Stimulated activated memory B cell treated with anti-CD40 and anti-IgM and Interleukin-4, amounts not matched to agents 10 μg/mL and 1 μg/mL and 100 μg/mL, for 72 hours (primary cell): ENCODE data around the gene KCNJ10.

Experiments
- ATAC-seq: fragments of 150-1000 bp; cut with Tn5 transposase; 2 replicates; pipeline ENCODE4 v1.10.0; 2021
- H3K27ac Mint-ChIP-seq: one replicate; pipeline ENCODE4 v1.8.0; 2022; ENCODE audit warnings: mild to moderate bottlenecking, mixed read lengths
- H3K27me3 Mint-ChIP-seq: one replicate; pipeline ENCODE4 v1.8.0; 2022; ENCODE audit warnings: mixed read lengths
- H3K36me3 Mint-ChIP-seq: one replicate; pipeline ENCODE4 v1.8.0; 2022; ENCODE audit warnings: mixed read lengths
- H3K4me1 Mint-ChIP-seq: one replicate; pipeline ENCODE4 v1.8.0; 2022; ENCODE audit warnings: mixed read lengths
- H3K4me3 Mint-ChIP-seq: one replicate; pipeline ENCODE4 v1.8.0; 2022; ENCODE audit warnings: mild to moderate bottlenecking, moderate library complexity, mixed read lengths
- H3K9me3 Mint-ChIP-seq: one replicate; pipeline ENCODE4 v1.8.0; 2022; ENCODE audit warnings: mixed read lengths

The KCNJ10 gene

DNA sequence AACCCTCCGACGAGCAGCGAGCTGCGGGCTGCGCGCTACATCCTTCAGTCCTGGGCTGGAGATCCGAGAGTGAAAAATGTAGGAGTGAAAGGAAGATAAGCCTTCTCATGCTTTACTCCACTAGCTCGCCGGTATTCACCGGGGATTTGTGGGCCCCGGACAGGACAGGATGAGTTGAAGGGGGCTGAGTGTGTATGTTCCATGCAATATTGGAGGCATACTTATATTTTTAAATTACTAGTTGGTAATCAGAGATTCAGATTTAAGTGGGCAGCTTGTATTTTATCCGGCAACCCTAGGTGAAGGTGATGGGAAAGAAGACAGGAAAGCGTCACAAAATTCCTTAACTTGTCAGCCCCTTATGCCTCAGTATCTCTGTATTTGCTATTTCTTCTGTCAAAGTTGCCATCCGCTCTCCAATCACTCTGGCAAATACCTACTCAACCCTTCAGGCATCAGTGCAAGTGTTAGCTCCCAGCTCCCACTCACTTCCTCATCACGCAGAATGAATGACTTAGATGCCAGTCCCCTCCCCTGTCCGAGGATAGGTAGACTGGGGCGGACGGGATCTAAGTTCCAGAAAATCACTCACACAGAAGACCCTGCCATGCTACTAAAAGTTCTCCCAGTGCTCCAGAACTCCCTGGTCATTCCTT is 37.7 kb downstream of the KCNJ10 start:
- peaks cover 30% of the 10 kb centered on the region for H3K4me1 Mint-ChIP-seq
- peak; percentile 31 for ATAC-seq
- peak overlapping the region; percentile 94 for H3K4me3 Mint-ChIP-seq
- no peaks in the 10 kb centered on the region for H3K27me3 Mint-ChIP-seq
- peak overlapping the region; percentile 87 for H3K27ac Mint-ChIP-seq
- H3K36me3 Mint-ChIP-seq, result no peaks in the 10 kb centered on the region
- no peaks in the 10 kb centered on the region for H3K9me3 Mint-ChIP-seq

DNA sequence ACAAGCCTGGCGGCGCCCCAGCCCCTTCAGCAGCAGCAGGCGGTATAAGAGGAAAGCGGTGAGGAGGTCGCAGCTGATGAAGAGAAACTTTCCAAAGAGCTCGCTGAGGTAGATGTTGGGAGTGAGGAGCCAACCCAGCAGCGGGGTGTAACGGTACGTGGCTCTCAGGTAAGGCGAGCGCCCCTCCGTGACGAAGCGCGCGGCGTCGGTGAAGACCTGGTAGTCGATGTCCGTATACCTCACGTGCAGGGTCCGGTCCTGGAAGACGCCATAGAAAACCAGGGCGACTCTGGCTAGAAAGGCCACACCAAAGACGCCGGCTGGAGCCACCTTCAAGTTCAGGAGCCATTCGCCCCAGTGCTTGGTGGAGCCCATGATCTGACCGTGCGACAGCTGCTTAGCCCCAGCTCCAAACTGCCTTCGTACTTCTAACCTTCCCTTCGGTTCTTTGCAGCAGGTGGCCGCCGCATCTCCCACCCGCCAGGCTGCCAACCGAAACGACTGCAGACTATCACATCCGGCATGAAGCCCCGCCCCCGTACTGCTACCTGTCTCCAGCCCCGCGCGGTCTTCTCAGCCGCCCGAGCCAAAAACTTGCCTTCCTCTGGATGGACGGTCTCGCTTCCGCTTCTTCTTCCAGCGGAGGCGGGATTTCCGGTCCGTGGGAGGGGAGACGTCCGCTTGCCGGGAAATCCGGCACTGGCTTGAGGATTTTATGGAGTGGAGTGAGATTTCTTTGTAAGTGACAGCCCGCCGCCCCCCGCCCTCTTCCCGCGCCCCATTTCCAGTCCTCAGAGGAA is 38.4 kb downstream of the KCNJ10 start, which contains the start of gene PIGM:
Gene PIGM, minus strand, starts transcription at position 626 of the 800 bp plus-strand sequence. Its CDS starts 251 bp downstream, at position 375.
- H3K4me3 Mint-ChIP-seq, result peak within 1 kb of the TSS; percentile 94
- no peaks in the 10 kb centered on the region for H3K27me3 Mint-ChIP-seq
- H3K36me3 Mint-ChIP-seq, result no peaks in the 10 kb centered on the region
- H3K9me3 Mint-ChIP-seq, result no peaks in the 10 kb centered on the region
- peak; percentile 98 for ATAC-seq
- peak within 1 kb of the TSS; percentile 87 for H3K27ac Mint-ChIP-seq
- H3K4me1 Mint-ChIP-seq, result peaks cover 30% of the 10 kb centered on the region

DNA sequence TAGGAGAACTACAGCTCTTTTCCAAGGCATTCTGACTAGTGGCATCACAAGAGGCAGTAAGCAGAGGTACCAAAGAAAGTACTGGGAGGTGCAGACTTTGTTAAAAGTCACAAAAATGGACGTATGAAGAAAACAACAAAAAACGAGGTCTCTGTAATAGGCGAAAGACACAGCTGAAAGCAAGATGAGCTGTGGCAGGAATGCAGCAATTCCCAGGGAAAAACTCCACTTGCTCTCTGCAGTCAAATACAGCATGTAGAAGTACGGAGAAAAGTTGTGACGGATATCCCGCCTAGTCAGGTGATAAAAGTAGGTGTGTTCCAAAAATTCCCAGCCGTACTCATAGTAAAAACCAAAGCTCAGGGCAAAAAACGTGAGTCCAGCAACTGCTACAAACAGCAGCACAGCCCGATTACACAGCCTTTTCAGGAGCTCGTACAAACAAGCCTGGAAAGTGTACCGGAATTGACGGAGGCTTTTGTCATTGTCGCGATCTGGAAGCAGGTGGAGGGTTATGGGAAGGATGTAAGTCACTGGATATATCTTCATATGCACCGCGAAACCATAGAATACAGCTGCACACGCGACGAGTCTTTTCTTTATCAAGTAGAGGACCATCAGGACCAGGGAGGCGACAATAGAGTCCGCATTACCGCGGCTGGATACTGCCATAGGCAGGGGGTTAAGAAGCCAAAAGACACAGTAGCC is 39.1 kb downstream of the KCNJ10 start:
- no peaks in the 10 kb centered on the region for H3K27me3 Mint-ChIP-seq
- ATAC-seq, result peak; percentile 47
- peak overlapping the region; percentile 94 for H3K4me3 Mint-ChIP-seq
- H3K27ac Mint-ChIP-seq, result peak overlapping the region; percentile 87
- H3K36me3 Mint-ChIP-seq, result no peaks in the 10 kb centered on the region
- H3K9me3 Mint-ChIP-seq, result no peaks in the 10 kb centered on the region
- peaks cover 30% of the 10 kb centered on the region for H3K4me1 Mint-ChIP-seq

DNA sequence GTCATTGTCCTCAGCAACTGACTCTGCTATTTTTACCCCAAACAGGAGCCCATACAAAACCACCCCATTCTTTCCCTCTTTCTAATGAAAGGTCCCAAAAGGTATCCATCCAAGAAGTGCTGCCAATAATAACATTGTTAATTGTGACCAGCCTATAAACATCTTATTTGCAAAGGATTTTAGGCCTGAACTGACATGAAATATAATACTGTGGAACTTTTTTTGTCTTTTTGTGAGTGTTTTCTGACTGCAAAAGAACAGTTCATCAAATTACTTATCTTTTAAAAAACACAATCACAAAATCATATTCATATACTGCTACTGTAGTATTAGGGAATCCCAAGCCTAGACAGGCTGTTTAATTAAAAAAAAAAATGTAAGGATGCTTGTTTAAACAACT is 41.5 kb downstream of the KCNJ10 start:
- no peaks in the 10 kb centered on the region for H3K36me3 Mint-ChIP-seq
- peaks cover 30% of the 10 kb centered on the region for H3K4me1 Mint-ChIP-seq
- H3K4me3 Mint-ChIP-seq, result no peak overlapping the region
- H3K27ac Mint-ChIP-seq, result no peak overlapping the region
- no peak for ATAC-seq
- no peaks in the 10 kb centered on the region for H3K27me3 Mint-ChIP-seq
- H3K9me3 Mint-ChIP-seq, result no peaks in the 10 kb centered on the region

DNA sequence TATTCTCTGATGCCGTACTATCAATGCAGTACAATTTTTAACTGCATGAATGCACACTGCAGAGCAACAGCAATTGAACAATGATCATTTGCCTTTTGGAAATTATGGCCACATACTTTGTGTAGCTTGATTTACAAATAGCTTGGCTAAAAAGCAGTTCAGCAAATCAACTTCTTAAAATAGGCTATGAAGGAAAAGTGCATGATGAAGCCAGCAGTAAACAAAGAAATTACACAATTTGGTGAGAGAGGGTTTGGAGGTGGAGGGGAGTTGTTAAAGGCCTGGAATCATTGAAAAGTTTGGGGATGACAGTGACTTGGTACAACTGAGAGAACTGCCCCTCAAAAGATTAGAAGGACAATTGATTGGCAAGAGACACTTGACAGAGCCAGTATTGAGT is 44.6 kb downstream of the KCNJ10 start:
- H3K27ac Mint-ChIP-seq, result no peak overlapping the region
- no peaks in the 10 kb centered on the region for H3K27me3 Mint-ChIP-seq
- H3K9me3 Mint-ChIP-seq, result no peaks in the 10 kb centered on the region
- no peaks in the 10 kb centered on the region for H3K36me3 Mint-ChIP-seq
- no peak for ATAC-seq
- H3K4me3 Mint-ChIP-seq, result no peak overlapping the region
- H3K4me1 Mint-ChIP-seq, result peaks cover 5% of the 10 kb centered on the region

DNA sequence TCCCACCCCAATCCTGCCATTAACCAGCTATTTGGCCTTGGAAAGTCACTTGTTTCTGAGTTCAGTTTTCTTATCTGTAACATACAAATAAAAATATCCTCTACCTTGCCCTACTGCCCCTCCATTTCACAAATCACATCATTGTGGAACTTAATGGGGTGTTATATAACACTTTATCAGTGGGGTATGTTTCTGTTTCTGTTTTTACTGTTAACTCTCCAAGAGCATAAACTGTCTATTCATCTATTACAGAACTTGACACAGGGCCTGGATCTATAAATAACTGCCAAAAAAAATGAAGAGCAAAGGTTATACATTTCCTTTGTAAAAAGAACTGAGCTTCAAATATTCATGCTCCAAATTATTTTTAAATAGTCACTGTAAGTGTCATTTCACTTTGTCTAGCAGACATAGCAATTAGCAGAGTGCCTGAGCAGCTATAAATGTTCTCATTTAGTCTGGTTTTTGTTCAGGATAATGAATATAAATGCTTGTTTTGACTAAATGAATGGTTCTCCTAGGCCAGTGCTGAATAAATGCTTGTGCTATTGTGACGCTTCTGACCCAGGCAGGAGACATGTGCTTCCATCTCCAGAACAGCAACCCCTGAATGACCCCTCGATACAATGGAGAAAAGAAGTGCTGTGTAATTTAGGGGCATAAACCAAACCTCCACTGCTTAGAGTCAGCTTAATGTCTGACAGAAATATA is 45.6 kb downstream of the KCNJ10 start:
- Mint-ChIP-seq H3K9me3 (no peaks in the 10 kb centered on the region), H3K4me3 (no peak overlapping the region), H3K27ac (no peak overlapping the region), H3K4me1 (no peaks in the 10 kb centered on the region), H3K36me3 (no peaks in the 10 kb centered on the region), H3K27me3 (no peaks in the 10 kb centered on the region)
- ATAC-seq, result no peak

DNA sequence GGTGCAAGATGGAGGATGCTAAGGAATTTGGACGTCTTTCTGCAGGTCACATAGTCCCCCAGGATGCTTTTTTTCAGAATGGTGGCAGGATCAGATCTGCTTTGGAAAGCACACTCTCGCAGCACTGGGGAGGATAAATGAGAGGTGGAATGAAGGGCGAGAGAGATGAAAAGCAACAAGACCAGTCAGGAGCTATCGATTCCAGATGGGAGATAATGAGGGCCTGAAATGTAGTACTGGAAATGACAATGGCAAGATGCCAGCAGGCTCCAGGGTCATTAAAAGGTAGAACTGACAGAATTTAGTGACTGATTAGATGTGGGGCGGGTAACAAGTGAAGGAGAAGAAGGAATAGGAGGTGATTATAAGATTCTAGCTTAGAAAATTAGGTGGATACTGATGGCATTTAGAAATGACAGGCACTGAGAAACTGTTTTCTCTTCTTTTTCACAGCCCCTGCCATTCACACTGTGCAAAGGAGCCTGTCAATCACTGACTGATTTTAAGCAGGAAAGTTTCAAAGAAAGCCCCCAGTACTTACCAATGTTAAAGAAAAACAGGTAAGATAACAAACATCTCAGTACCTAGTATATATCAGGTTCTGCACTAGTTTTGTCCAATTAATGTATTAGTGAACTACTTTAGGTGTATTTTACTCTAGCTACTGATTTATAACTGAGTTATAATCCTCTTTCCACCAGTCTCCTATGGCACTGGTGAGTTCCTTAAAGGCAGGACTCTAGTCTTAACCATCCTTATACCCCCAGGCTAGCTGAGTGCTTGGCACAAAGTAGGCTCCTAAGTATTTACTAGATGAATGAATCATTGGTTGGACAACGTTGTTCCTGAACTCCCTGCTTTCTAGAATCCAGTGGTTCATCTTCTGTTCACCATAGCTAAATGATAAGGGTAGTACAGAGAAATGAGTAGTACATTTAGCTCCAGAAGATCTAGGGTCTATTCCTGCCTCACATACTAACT is 47.3 kb downstream of the KCNJ10 start:
- Mint-ChIP-seq H3K27me3 (peaks cover 1% of the 10 kb centered on the region), H3K4me1 (no peaks in the 10 kb centered on the region), H3K36me3 (no peaks in the 10 kb centered on the region), H3K9me3 (no peaks in the 10 kb centered on the region), H3K4me3 (no peak overlapping the region), H3K27ac (no peak overlapping the region)
- ATAC-seq, result no peak

DNA sequence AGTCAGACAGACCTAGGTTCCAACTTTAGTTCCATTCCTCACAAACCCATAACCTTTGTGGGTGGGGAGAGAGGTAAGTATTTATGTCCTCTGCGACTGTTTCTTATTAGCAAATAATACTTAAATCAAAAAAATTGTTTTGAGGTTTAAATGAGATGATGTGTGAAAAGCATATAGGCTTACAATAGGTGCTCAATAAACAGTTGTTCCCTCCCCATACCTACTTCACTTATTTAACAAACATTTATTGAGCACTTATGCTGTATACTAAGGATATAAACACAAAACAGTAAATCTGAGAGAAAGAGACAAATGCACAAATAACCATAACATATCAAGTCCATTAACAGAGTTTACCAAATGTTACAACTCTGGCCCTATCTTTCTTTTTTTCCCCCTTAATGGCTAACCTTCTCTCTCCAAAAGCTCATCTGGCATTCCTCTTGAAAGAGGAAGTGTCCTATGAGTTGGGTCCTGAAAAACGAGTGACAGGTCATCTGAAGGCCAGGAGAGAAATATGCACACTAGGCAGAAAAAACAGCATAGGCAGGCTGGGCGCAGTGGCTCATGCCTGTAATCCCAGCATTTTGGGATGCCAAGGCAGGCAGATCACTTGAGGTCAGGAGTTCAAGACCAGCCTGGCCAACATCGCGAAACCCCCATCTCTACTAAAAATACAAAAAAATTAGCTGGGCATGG is 48.4 kb downstream of the KCNJ10 start:
- ATAC-seq, result no peak
- no peak overlapping the region for H3K27ac Mint-ChIP-seq
- H3K4me3 Mint-ChIP-seq, result no peak overlapping the region
- H3K9me3 Mint-ChIP-seq, result no peaks in the 10 kb centered on the region
- H3K4me1 Mint-ChIP-seq, result no peaks in the 10 kb centered on the region
- peaks cover 8% of the 10 kb centered on the region for H3K27me3 Mint-ChIP-seq
- no peaks in the 10 kb centered on the region for H3K36me3 Mint-ChIP-seq

DNA sequence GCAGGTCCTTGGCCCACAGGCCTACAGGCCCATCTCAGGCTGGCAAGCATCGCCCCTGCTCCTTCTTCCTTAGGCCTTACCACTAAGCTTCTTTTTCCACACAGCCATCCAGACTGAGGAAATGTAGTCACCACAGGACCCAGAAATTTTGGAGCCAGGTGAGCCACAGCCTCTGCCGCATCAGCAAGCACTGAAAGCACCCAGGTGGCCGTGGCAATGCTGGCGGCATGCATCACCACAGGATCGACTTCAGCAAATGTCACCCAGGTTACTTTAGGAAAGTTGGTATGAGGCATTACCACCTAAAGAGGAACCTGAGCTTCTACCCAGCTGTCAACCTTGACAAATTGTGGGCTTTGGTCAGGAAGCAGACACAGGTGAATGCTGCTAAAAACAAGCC is 49.8 kb downstream of the KCNJ10 start:
- Mint-ChIP-seq H3K4me3 (no peak overlapping the region), H3K9me3 (no peaks in the 10 kb centered on the region), H3K27ac (no peak overlapping the region), H3K27me3 (peaks cover 8% of the 10 kb centered on the region), H3K4me1 (no peaks in the 10 kb centered on the region), H3K36me3 (no peaks in the 10 kb centered on the region)
- no peak for ATAC-seq

DNA sequence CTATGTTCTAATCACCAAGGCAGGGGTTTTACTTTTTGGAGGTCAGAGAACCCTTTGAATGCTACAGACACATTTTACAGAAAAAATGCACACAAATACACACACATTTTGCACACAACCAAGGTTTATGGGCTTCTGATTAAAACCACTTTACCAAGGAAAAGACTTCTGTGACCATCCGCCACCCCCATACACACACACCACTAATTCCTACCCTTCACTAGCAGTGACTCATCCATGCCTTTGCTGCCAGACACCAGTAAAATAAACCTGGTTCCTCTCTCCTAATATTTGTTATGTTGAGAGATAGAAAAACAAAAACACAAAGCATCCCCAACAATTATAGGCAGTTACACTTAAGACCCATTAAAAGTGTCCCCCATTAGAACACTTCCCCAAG is 51.1 kb downstream of the KCNJ10 start:
- no peaks in the 10 kb centered on the region for H3K4me1 Mint-ChIP-seq
- ATAC-seq, result no peak
- no peaks in the 10 kb centered on the region for H3K36me3 Mint-ChIP-seq
- peaks cover 8% of the 10 kb centered on the region for H3K27me3 Mint-ChIP-seq
- no peak overlapping the region for H3K4me3 Mint-ChIP-seq
- no peaks in the 10 kb centered on the region for H3K9me3 Mint-ChIP-seq
- H3K27ac Mint-ChIP-seq, result no peak overlapping the region

DNA sequence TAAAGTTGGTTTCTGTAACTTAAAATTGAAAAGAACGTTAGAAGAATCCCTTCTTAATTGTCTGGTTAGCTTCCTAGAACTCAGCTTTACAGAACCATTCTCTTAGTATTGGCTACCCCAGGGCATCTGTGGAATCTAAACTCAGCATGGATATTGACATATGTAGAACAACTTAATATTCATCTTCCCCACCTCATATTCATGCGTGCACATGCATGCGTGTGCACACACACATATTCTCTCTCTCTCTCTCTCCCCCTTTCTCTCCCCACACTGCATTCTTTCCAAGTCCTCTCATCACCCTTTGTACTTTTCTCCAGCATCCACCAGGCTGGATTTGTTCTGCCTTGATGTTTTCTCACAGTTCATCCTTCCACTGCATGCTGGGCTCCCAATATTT is 51.6 kb downstream of the KCNJ10 start:
- no peaks in the 10 kb centered on the region for H3K4me1 Mint-ChIP-seq
- H3K27me3 Mint-ChIP-seq, result peaks cover 8% of the 10 kb centered on the region
- no peak for ATAC-seq
- no peak overlapping the region for H3K4me3 Mint-ChIP-seq
- no peak overlapping the region for H3K27ac Mint-ChIP-seq
- no peaks in the 10 kb centered on the region for H3K9me3 Mint-ChIP-seq
- H3K36me3 Mint-ChIP-seq, result no peaks in the 10 kb centered on the region

DNA sequence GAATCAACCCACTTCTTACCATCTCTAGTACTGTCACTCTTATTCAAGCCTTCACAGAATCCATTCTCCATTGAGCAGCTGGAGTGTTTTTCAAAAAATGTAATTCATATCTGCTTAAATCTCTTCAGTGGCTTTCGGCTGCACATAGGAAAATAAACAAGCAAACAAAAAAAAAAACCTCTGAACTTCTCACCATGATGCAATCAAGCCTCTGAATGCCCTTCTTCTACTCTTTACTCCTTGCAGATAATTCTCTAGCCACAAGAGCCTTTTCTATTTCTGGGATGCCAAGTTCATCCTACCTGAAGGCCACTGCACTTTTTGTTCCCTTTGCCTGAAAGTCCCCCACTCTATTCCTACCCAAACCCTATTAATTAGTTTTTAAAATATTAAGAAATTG is 52.4 kb downstream of the KCNJ10 start:
- ATAC-seq, result no peak
- Mint-ChIP-seq H3K27ac (no peak overlapping the region), H3K27me3 (peaks cover 8% of the 10 kb centered on the region), H3K36me3 (no peaks in the 10 kb centered on the region), H3K4me3 (no peak overlapping the region), H3K9me3 (no peaks in the 10 kb centered on the region), H3K4me1 (no peaks in the 10 kb centered on the region)

DNA sequence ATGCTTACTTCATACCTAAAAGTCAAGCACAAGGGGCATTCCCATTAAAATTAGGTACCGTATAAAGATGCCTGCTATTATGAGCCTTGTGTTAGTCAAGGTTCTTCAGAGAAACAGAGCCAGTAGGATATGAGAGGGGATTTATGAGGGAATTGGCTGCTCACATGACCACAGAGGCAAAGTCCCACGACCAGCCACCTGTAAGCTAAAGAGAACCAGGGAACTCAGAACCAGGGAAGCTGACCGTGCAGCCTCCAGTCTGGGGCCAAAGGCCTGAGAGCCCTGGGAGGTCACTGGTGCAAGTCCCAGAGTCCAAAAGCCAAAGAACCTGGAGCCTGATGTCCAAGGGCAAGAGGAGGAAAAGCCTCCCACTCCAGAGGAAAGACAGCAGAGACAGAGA is 58.2 kb downstream of the KCNJ10 start:
- Mint-ChIP-seq H3K4me3 (no peak overlapping the region), H3K4me1 (no peaks in the 10 kb centered on the region), H3K9me3 (no peaks in the 10 kb centered on the region), H3K36me3 (no peaks in the 10 kb centered on the region), H3K27me3 (no peaks in the 10 kb centered on the region), H3K27ac (no peak overlapping the region)
- no peak for ATAC-seq

DNA sequence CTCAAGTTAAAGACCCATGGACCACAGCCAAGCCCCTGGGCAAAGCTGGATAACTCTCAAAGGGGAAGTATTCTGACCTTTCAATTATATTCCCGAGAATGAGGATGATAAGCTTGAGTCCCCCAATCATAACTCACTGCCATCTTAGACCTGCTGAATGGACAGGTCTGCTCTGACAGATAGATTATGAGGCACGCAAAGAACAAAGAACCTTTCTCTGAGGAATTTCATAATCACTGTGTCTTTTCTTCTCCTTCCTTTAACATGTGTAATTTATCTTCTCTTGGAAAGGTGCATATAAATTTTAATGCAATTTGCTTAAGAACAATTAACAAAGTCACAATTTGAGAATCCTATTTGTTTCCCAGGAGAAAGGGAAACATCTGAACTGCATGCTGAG is 60.2 kb downstream of the KCNJ10 start:
- no peaks in the 10 kb centered on the region for H3K4me1 Mint-ChIP-seq
- no peak overlapping the region for H3K27ac Mint-ChIP-seq
- no peaks in the 10 kb centered on the region for H3K36me3 Mint-ChIP-seq
- no peaks in the 10 kb centered on the region for H3K27me3 Mint-ChIP-seq
- no peak for ATAC-seq
- no peaks in the 10 kb centered on the region for H3K9me3 Mint-ChIP-seq
- H3K4me3 Mint-ChIP-seq, result no peak overlapping the region
